Gastrocnemius medialis (tissue), 4 donors: ENCODE data around the gene FMN2. TPM values are rescaled to one million over a fixed set of nuclear protein-coding genes. Genes with fewer than 3 reads are reported as not detected.

Experiments
- ATAC-seq, 2 donors: fragments of 150-250 bp; one replicate each; pipeline ENCODE4 v1.9.1; 2016
- DNase-seq, 2 donors: peaks; one replicate each; pipeline ENCODE4 v3.0.0-alpha.2; 2019
- H3K27ac ChIP-seq, 4 donors: fragments of 200-600 bp; sonication (generic); 1 replicate in 1 of 4; 2 replicates in 3 of 4; pipeline ENCODE4 v1.5.1; 2016 to 2018; ENCODE audit warnings: mild to moderate bottlenecking in 2 of 4, moderate library complexity in 1 of 4
- H3K27me3 ChIP-seq, 3 donors: fragments of 200-600 bp; sonication (generic) in 2 of 3; 1 replicate in 1 of 3; 2 replicates in 2 of 3; pipeline versions ENCODE4 v1.5.1 to v1.6.0; 2016 to 2019; ENCODE audit warnings: mild to moderate bottlenecking in 1 of 3, moderate library complexity in 1 of 3
- H3K36me3 ChIP-seq, 2 donors: fragments of 200-600 bp; sonication (generic) in 1 of 2; one replicate each; pipeline ENCODE4 v1.5.1; 2017 to 2018
- H3K4me1 ChIP-seq, 2 donors: fragments of 200-600 bp; sonication (generic) in 1 of 2; one replicate each; pipeline ENCODE4 v1.5.1; 2016 to 2017; ENCODE audit warnings: mild to moderate bottlenecking in 2 of 2
- H3K4me3 ChIP-seq, 4 donors: fragments of 200-600 bp; sonication (generic) in 3 of 4; 1 replicate in 1 of 4; 2 replicates in 3 of 4; pipeline ENCODE4 v1.5.1; 2016 to 2019; ENCODE audit warnings: mild to moderate bottlenecking in 2 of 4
- H3K9me3 ChIP-seq, 3 donors: fragments of 200-600 bp; sonication (generic) in 2 of 3; 1 replicate in 1 of 3; 2 replicates in 2 of 3; pipeline ENCODE4 v1.5.1; 2016 to 2019
- CTCF ChIP-seq, 5 experiments: fragments of 450-650 bp in 3 of 5; fragments of 200-600 bp in 2 of 5; sonication (generic) in 2 of 5; IDR thresholded peaks in 4 of 5; conservative IDR thresholded peaks in 1 of 5; 1 replicate in 4 of 5; 2 replicates in 1 of 5; pipeline ENCODE4 v1.5.1; 2016 to 2019; ENCODE audit warnings: antibody characterized with exemption in 5 of 5, mild to moderate bottlenecking in 3 of 5, moderate library complexity in 3 of 5
- POLR2A ChIP-seq, 2 donors: fragments of 450-650 bp; IDR thresholded peaks; one replicate each; pipeline ENCODE4 v1.6.1; 2017; ENCODE audit warnings: antibody characterized with exemption in 2 of 2, mild to moderate bottlenecking in 2 of 2, moderate library complexity in 2 of 2
- in situ Hi-C, 4 donors: fragments of 200-750 bp; cut with MboI; loops; one replicate each; pipeline versions ENCODE4 v1.15.0 to v1.8.0; 2017; ENCODE audit warnings: low sequenced_read_pairs in 4 of 4
- intact Hi-C: fragments of 100-400 bp; cut with DNase I; formaldehyde crosslinking; loops from one replicate; pipeline ENCODE4 v1.15.1; 2023; ENCODE audit warnings: low total_unique reads
- total RNA-seq, 4 donors: library from RNA; depleted of rRNA; stranded (reverse); fragments of >200 nt; gene quantifications; one replicate each; pipeline versions ENCODE4 v1.1.0 to v1.2.3, GENCODE V29; 2016

Gene FMN2
- total RNA-seq, result under 1 TPM in 1 of 4 donors, not detected in 3; 0.51 TPM

DNA sequence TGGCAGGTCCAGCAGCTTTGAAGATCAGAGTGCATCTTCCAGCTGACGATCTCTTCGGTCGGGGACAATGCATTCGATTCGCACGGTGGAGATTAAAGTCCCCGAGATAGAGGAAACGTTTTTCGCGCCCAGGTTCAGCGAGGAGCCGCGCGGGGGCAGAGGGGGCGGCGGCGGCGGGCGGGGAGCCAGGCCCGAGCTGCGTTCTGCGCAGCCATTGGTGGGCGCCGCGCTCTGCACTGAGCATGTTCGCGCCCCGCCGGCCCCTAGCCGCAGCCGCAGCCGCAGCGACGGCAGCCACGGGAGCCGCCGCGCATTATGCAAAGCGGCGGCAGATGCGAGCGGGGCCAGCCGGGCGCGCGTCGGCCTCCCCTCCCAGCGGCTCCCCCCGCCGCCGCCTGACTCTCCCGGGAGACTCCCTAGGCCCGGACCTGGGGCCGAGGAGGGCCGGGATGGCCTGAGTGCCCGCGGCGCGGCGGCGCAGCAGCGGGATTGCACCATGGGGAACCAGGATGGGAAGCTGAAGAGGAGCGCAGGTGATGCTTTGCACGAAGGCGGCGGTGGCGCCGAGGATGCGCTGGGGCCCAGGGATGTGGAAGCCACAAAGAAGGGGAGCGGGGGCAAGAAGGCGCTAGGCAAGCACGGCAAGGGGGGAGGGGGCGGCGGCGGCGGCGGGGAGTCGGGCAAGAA lies at the start of gene FMN2:
TSS of gene FMN2 (plus strand) at position 270 of the 687 bp plus-strand sequence. CDS start at position 497, 227 bp downstream.
- in situ Hi-C loops (no loop called here), intact Hi-C loops (no loop called here)
- no peak for TF ChIP-seq POLR2A (IDR thresholded peaks at IDR 0.05)
- no peak for TF ChIP-seq CTCF (IDR thresholded peaks at IDR 0.05 in 4 of 5, conservative IDR thresholded peaks at IDR 0.05 in 1 of 5)
- Histone ChIP-seq H3K4me1 (peaks cover 0 to 4% of the 10 kb centered on the region in 2 donors), H3K27me3 (peaks cover 37 to 61% (median 44%) of the 10 kb centered on the region in 3 donors), H3K9me3 (no peaks in the 10 kb centered on the region), H3K36me3 (no peaks in the 10 kb centered on the region), H3K4me3 (peak within 1 kb of the TSS in 3 of 4 donors; percentile 9 to 34 (median 22)), H3K27ac (no peak within 1 kb of the TSS)
- no peak for DNase-seq
- ATAC-seq, result no peak

DNA sequence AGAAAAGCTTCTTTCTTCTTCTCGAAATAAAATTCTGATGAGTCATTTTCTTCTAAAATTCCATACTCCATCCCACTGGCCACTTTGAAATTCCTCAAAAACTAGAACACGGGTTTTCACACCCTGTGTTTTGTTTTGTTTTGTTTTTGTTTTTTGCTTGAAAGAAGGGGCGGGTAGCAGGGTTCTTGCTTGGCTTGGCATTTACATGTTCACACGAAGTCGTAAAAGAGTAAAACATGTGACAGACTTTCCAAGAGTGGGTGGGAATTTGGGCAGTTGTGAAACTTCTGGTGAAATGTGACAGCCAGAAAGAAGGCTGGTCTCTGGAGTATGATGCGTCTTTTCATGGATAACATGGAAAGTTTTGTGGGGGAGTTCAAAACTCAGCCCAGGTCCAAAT lies 47.1 kb upstream of the FMN2 start:
- H3K4me1 ChIP-seq, result no peaks in the 10 kb centered on the region
- ATAC-seq, result no peak
- H3K36me3 ChIP-seq, result no peaks in the 10 kb centered on the region
- H3K27me3 ChIP-seq, result no peaks in the 10 kb centered on the region
- H3K4me3 ChIP-seq, result no peak overlapping the region
- H3K27ac ChIP-seq, result no peak overlapping the region
- intact Hi-C loops (no loop called here), in situ Hi-C loops (no loop called here)
- DNase-seq, result no peak
- no peaks in the 10 kb centered on the region for H3K9me3 ChIP-seq
- TF ChIP-seq CTCF (IDR thresholded peaks at IDR 0.05 in 4 of 5, conservative IDR thresholded peaks at IDR 0.05 in 1 of 5), result no peak
- TF ChIP-seq POLR2A (IDR thresholded peaks at IDR 0.05), result no peak

DNA sequence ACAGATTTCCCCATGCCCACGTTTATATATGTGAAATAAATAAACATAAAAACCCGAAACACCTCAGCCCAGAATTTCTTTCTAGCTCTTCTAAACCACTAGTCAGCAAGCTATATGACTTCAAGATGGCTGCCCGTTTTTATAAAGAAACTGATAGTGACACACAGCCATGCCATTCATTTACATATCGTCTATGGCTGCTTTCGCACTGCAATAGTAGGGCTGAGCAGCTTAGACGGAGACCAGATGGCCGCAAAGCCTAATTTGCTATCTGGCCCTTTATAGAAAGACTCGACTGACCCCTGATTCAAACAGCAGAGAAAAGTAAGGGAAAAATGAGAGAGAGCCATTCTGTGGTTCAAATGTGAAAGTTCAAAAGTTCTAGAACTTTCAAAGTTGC lies 45.7 kb upstream of the FMN2 start:
- ATAC-seq (no peak), DNase-seq (no peak)
- no peak overlapping the region for H3K4me3 ChIP-seq
- in situ Hi-C loops, result no loop called here
- H3K27ac ChIP-seq, result no peak overlapping the region
- H3K36me3 ChIP-seq, result no peaks in the 10 kb centered on the region
- no peaks in the 10 kb centered on the region for H3K9me3 ChIP-seq
- TF ChIP-seq CTCF (IDR thresholded peaks at IDR 0.05 in 4 of 5, conservative IDR thresholded peaks at IDR 0.05 in 1 of 5), result no peak
- TF ChIP-seq POLR2A (IDR thresholded peaks at IDR 0.05), result no peak
- no peaks in the 10 kb centered on the region for H3K4me1 ChIP-seq
- no peaks in the 10 kb centered on the region for H3K27me3 ChIP-seq
- intact Hi-C loops, result no loop called here

DNA sequence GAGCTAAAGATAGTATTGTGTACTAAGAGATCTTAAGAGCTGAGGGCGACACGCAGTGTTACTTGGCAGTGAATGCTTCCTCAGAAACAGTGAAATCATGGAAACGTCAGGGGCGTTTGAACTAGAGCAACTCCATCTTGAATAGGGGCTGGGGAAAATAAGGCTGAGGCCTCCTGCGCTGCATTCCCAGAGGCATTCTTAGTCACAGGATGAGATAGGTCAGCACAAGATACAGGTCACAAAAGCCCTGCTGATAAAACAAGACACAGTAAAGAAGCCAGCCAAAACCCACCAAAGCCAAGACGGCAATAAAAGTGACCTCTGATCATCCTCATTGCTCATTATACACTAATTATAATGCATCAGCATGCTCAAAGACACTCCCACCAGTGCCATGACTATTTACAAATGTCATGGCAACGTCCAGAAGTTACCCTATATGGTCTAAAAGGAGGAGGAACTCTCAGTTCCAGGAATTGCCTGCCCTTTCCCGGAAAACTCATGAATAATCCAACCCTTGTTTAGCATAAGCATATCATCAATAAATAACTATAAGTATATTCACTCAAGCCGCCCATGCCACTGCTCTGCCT lies 37.5 kb upstream of the FMN2 start:
- Histone ChIP-seq H3K9me3 (no peaks in the 10 kb centered on the region), H3K27ac (no peak overlapping the region), H3K4me1 (no peaks in the 10 kb centered on the region), H3K27me3 (no peaks in the 10 kb centered on the region), H3K4me3 (no peak overlapping the region), H3K36me3 (no peaks in the 10 kb centered on the region)
- in situ Hi-C loops (no loop called here), intact Hi-C loops (no loop called here)
- TF ChIP-seq CTCF (IDR thresholded peaks at IDR 0.05 in 4 of 5, conservative IDR thresholded peaks at IDR 0.05 in 1 of 5) (no peak), POLR2A (IDR thresholded peaks at IDR 0.05) (no peak)
- ATAC-seq (no peak), DNase-seq (no peak)
